ENCODE measurements around the gene RNF207. TPM values are rescaled to one million over a fixed set of nuclear protein-coding genes. Genes with fewer than 3 reads are reported as not detected.

The RNF207 gene, protein sequence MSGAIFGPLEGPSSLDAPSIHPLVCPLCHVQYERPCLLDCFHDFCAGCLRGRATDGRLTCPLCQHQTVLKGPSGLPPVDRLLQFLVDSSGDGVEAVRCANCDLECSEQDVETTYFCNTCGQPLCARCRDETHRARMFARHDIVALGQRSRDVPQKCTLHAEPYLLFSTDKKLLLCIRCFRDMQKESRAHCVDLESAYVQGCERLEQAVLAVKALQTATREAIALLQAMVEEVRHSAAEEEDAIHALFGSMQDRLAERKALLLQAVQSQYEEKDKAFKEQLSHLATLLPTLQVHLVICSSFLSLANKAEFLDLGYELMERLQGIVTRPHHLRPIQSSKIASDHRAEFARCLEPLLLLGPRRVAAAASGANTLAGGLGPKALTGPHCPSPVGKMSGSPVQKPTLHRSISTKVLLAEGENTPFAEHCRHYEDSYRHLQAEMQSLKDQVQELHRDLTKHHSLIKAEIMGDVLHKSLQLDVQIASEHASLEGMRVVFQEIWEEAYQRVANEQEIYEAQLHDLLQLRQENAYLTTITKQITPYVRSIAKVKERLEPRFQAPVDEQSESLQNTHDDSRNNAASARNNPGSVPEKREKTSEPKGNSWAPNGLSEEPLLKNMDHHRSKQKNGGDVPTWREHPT
- total RNA-seq, result 108 and 109 TPM in 2 replicates

DNA sequence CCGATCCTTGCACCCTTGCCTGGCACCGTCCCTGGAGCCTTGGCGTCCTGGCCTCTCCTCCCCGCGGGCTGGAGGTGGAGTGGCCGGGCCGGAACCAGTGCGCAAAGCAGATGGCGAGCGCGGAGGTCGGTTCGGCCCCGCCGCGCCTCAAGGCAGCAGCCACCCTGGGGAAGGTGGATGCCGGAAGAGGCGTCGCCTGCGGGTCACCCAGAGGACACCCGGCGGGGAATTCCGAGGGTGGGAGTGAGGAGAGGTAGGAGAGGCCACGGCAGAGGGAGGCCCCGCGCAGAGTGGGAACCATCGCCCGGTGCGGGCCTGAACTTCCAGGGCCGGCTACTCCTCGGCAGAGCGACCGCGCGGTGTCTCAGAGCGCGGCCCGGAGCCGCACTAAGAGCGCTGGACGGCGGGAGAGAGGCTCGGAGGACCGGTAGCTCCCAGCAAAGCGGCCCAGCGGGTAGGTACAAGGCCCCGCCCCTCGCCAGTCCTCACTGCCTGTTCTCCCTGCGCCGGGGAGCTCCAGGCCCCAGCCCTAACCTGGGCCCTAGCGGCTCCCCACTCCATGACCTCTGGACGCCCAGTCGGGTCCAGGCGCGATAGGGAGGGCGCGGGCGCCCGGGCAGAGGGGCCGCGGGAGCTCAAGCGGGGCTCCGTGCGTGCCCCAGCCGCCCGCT lies at the start of gene RNF207:
Gene RNF207 (plus strand): TSS at position 271 of the 671 bp plus-strand sequence. CDS start 417 bp downstream, outside the sequence.
- intact Hi-C loops (cut with micrococcal nuclease), result loop anchor here (2.0 to 5.0 kb wide), 3 partner anchors 153 to 349 kb away; partner anchors contain the start of genes NOL9 and TAS1R1

DNA sequence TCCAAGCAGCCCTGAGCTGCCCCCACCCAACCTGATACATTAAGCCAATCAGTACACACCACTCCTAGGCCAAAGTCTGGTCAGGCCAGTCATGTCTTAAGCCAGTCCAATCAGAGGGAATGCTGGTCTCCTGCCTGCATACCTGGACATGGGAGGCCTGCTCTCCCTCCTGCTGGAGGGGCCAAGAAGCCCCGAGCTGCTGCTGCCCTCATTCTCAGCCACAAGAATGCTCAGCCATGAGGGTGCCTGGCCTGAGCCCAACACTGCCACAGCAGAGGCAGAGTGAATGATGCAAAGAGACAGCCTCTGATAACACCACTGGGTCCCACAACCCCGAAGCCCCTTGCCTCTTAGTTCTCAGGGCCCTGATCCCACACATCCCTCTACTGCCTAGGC lies 48.8 kb upstream of the RNF207 start:
- intact Hi-C loops (cut with micrococcal nuclease), result no loop called here

DNA sequence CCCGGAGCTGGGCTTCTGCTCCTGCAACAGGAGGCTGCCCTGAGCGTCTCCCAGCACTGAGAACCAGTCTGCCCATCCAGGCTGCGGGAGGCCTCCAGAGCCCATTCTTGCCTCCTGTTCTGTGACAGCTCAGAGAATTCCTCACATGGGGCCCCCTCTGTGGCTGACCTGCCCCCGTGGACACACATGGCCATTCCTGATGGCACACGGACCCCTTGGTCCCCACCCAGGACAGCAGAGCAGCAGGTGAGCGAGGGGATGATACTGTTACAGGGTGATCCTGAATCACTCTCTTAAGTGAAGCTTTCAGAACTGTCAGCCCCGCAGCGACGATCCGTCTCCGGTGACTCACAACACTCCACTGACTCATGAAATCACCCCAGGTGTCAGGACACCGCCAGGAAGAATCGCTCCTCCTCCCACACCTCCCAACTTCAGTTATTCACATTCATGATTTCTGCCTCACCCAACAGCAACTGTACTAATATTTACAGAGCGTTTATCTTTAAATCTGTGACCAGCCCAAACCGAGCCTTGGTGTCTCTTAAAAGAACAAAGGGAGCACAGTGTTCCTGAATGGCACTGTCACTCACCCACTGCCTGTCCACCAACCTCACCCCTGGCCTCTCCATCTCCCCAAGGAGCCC lies 48.3 kb upstream of the RNF207 start:
- intact Hi-C loops (cut with micrococcal nuclease), result no loop called here

DNA sequence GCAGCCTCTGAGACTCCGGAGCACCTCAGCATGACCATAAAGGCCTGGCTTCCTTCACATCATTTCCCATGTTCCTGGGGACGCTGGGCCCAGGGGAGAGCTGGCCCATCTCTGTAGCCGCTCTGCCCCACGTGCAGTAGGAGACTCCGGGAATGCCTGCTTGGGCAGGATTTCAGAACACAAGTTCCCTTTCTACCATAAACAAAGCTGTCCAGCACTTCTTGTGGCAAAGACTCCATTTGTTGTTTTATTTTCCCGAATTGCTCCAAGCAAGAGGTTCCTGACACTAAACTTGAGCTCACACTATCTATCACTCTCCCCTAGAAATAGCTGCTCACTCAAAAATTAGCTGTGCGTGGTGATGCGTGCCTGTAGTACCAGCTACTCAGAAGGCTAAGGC lies 47.7 kb upstream of the RNF207 start:
- intact Hi-C loops (cut with micrococcal nuclease), result no loop called here

DNA sequence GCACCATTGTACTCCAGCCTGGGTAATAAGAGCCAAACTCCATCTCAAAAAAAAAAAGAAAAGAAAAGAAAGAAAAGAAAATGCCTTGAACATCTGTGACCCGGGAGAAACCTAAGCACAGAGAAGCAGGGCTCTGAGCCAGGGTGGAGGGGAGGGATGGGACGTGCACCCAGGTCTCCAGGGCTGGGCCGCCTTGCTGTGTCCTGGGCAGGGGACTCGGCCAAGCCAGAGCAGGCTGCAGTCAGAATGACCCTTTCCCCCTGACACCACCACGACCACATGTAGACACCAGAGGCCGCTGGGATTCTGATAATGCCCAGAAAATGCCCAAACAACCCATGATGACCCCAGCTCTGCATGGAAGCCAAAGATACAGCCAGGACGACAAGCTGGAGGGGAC lies 43.6 kb upstream of the RNF207 start:
- intact Hi-C loops (cut with micrococcal nuclease), result no loop called here

DNA sequence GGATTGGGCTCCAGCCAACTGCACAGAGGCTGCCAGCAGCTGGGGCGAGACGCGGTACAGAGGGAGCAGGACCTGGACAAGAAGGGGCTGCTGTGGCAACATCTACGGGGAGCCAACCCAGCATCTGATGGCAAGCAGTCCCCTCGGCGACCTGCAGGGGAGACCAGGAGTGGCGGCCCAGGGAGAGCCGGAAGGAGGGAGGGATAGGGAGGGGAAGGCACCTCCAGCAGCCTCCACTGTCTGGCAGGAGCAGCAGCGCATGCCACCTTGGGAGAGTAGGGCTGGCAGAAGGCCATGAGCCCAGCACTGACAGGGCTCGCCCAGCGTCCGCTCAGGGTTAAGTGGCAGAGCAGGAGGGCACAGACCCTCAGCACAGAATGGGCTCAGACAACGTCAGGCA lies 43.1 kb upstream of the RNF207 start:
- intact Hi-C loops (cut with micrococcal nuclease), result no loop called here

DNA sequence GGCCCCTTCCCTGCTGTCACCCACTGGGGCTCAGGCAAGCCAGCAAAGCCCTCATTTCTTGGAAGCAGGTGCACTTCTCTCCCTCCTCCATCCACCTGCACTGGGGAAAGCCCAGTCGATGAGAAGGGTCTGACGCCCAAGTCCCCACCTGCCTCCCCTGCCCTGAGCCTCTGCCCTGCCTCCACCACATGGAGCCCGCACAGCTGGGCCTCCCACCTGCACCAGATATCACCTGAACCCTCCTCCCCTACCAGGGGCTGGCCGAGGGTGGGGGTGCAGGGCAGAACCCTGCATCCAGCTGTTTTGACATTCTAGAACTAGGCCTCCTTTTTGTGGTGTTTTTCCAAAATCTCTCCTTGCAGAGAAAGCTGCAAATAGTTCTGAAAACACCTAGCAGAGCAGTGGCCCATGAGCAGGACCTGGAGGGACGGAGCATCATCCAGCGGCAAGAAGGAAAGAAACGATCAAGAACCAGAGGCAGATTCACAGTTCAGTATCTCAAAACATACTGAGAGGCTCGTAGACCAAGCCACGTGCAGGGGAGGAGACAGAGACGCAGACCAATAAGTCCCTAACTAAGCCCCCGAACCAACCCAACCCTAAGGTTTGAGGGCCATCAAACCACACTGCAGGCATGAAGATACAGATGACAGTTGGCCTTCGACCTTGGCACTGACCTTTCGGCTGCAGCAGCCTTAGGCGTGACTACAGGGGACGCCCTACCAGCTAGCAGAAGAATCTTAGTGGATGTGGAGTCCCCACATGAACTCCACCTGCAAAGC lies 42.5 kb upstream of the RNF207 start:
- intact Hi-C loops (cut with micrococcal nuclease), result no loop called here

DNA sequence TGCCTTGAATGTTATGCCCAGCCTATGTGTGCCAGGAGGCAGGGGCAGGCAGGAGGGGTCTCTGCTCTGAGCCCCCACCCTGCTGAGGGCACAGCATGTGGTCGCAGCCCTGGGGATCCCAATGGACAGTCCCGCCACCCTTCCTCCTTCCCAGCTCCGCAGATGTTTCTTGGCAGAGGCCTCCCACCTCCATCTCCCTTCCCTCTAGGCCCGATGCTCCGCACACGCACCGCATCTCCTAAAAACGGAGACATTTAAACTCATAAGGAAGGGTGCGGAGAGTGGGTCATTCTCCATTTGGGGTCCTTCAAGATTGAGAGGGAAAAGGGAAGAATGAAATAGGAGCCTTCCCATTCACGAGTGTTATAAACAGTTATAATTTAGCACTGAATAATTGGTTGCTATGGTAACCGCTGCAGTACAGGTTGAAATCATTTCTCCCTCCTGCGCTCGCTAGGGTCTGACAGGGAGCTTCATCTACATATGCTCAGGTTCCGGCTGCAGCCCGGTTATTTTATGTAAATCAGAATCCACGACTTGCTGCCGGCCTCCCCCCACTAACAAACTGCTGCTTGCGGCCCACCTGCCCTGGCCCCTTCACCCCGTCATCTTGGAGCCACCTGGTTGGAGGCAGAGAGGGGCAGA lies 41.8 kb upstream of the RNF207 start:
- intact Hi-C loops (cut with micrococcal nuclease), result no loop called here

DNA sequence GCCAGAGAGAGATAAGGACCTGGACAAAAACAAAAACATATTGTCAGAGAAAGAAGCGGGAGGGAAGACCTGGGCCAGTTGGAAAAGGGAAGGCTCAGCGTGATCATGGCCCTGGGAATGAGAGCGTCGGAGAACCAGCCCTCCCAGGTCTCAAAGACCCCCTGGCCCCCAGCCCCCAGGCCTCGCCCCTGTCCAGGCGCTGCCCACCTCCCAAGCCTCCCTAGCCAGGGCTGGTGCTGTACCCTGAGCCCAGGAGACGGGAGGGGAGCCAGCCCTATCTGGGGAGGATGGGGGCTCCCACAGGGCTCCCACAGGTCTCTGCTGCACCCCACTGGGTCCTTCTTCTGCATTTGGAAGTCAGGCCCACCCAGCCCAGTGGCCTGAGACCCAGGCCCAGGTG lies 40.9 kb upstream of the RNF207 start:
- intact Hi-C loops (cut with micrococcal nuclease), result no loop called here

DNA sequence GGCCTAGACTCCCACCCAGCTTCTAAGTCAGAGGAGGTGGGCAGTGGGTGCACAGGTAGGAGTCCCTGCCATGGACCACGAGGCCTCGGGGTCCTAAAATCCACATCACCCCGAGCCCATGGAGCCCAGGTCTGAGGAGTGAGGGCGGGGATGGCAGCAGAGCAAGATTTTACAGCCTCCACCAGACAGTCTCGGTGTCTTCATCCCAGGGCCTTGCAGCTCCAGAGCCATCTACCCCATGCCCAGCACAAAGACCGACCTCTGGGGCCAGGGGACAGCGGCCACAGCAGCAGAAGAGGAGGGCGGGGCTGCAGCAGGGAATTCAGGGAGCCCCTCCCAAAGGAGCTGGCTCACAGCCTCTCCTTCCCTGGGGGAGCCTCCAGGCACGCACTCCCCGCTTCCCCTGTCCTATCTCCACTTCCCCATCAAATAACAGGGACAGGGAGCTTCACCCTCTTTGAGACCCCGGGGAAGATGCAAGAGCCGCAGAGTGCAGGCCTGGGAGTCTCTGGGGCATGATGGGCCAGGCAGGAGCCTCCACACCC lies 40.4 kb upstream of the RNF207 start:
- intact Hi-C loops (cut with micrococcal nuclease), result no loop called here

DNA sequence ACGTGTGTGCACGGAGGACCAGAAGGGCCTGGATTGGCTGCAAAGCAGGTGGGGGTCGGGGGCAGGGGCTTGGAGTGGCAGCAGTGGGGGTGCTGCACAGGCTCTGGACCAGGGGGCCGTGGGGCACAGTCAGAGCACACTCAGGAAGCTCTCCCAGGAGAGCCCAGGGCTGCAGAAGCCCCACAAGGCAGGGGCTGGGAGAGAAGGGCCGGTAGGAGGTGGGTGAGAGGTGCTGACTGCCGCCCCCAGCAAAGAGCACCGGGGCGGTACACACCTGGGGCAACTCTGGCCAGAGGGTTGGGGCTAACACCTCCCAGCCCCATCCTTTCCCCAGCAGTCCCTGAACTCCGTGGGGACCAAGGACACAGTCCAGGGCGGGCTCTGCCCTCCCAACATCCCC lies 39.7 kb upstream of the RNF207 start:
- intact Hi-C loops (cut with micrococcal nuclease), result no loop called here

DNA sequence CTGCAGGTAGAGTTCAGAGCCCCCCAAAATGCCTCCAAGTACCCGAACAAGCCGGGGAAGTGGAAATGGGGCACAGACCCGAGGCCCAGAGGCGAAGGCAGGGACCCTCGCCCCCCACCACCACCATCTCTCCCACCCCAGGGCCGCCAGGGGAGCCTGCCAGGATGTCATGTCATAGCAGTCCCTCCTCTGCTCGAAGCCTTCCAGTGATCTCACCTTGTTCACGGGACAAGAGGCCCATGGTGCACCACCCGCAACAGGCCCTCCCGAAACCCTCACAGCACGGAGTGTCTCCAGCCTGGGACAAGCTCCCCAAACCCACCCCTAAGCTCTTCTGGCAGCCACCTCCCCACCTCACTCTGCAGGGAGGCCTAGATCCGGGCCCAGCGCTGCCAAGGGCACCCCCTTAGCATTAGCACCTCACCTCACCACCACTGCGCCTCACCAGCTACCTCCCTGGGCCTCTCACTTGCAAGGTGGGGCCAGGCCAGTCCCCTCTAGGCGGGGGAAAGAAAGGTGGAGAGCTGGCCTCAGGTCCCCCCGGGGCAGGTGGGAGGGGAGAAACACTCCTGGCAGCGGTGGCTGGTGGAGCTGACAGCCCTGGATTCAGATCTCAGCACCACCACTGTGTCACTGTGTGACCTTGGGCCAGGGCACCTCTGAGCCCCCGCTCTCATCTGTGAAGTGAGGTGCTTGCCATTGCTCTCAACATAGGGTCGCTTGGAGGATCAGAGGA lies 39.1 kb upstream of the RNF207 start:
- intact Hi-C loops (cut with micrococcal nuclease), result no loop called here

DNA sequence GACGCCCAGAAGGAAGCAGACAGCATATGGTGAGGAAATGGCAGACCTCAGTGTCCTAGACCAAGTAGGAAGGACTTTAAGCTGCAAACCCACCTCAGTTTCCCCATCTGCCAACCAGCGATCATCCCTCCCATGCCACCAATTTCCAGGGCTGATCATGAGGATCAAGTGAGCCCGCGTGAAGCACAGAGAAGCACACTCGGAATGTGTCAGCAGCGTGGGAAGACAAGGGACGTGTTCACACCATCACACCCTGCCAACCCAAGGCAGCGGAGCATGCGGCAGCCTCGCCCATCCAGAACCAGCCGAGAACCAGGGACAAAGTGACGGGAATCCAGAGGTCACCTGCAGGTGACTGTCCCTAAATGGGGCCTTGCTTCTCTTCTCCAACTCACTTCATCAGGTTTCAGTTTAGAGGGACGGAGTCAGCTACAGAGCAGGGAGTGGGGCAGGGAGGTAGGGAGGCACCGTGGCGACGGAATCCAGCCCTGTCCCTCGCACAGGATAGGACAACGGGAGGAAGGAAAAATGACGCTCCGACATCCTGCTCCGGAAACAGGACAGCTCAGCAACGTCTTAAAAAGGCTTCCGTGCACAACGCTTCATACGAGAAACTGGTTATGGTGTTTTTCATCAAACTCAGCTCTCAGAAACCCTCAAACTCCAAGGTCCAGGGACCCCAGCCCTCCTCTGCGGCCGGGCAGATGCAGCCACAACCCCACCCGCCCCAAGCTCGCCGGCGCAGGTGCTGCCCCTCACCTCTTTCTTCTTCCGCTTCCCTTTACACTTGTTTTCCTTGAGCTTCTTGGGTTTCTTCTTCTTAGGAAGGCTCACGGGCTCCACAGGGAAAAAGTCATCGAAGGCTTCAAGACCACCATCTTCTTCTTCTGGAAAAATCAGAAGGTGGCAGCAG lies 38.3 kb upstream of the RNF207 start:
- intact Hi-C loops (cut with micrococcal nuclease), result no loop called here

DNA sequence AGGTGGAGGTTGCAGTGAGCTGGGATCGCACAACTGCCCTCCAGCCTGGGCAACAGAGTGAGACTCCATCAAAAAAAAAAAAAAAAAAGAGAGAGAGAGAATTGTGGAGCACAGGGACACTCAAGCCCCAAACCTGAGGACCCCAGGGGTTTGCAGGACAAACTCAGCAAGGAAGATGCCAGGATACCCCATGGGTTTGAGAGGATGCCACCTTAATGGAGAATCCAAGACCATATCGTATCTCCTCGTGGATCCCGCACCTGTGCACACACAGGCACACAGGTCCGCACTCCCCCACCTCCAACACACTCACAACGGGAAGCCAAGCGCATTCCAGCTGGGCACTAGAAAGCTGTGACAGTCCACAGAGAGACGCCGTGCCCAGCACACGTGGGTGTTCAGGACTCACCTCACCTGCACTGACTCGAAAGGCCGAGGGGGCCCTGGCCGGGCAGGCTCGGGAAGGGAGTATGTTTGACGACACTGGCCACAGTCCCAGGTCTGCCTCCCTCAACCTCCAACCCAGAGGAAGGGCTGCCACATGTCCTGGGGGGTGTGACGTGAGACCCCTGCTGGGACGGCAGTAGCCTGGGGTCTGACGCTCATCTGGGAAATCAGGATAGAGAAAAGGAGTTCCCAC lies 36.9 kb upstream of the RNF207 start:
- intact Hi-C loops (cut with micrococcal nuclease), result no loop called here

DNA sequence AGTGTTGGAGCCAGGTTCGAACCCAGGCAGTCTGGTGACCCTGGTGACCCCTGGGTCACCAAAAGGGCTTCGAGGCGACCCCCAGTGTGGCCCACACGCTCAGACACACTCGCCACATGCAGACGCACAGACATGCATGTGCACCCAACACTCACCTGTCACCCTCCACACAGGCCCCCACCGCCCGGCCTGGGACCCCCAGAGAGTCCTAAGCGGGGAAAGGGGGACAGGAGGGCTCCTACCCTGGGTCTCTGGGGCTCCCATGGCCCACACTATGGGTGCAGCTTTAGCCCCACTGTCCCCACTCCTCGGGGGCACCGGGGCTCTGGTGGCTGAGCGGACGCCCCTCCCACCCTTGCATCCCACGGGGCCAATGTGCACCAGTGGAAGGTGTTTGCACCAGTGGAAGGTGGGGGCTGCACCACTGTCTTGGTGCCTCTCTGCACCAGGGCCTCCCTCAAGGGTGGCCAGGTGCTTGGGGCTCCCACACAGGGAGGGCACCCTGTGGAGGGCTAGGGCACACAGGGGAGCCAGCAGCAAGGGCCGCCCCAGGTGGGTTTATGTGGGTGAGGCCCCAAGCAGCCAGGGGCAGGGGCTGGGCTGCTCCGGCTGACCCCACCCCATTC lies 35.7 kb upstream of the RNF207 start:
- intact Hi-C loops (cut with micrococcal nuclease), result no loop called here

DNA sequence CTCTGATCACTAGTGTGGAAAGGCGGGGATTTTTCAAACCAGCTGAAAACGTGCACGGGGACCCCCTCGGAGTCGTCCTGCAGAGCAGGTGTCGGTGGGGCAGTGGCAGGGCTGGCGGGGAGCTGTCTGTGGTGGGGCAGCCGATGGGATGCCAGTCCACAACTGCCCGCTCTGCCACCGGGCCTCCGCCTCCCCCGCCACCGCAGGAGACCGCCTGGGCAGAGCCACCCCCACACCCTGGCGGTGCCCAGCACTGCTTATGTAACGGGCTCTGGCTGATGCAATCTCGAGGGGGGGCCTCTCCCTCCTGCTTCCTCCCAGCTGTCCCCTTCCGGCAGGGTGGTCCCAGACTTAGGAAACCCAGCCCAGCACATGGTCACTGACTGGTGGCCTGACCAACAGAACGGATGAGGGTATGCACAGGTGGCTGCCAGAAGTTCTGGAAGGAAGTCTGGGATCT lies 35.1 kb upstream of the RNF207 start:
- intact Hi-C loops (cut with micrococcal nuclease), result no loop called here

DNA sequence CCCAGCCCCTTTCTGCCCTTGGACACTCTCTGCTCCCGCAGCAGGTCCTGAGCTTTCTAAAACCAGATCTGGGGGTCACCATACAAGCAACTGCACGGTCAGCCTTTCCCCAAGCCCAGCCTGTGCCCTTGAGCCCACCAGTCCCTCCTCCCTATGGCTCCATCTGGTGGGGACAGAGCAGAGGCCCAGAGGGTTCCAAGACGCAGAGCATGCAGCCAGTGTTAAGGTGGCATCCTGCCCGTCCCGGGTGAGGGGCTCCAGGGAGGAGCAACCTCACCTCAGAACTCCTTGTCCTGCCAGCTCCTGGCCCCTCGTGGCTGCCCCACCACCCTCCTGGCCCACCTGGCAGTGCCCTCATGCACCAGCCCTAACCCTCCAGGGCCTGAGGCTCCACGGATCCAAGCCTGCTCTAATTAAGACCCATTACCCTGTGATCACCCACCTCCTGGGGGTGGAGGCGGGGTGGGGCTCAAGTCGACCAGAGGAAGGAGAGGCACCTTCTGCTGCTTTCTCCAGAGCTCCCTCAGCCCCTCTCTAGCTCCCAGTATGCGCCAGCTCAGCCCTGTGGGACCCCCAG lies 34.3 kb upstream of the RNF207 start:
- intact Hi-C loops (cut with micrococcal nuclease), result no loop called here

Data from T-helper 1 cell treated with Interleukin-12 subunit alpha and Interleukin-12 subunit beta and Interleukin-4 antibody, amounts not matched to agents 30 ng/mL and 1 ng/mL, for 36 hours (primary cell).